DND-41 (cell line): ENCODE measurements around the gene CELSR1.

Experiments
- EZH2 ChIP-seq: IDR thresholded peaks from 3 replicates; pipeline ENCODE4 v1.6.1; 2012; ENCODE audit warnings: borderline replicate concordance, low read depth, mild to moderate bottlenecking, moderate library complexity, low read length, inconsistent platforms; ENCODE audit not compliant: severe bottlenecking
- TF ChIP-seq, protein P1 (sequence below): IDR thresholded peaks from 2 replicates; pipeline ENCODE4 v1.5.1; 2012; ENCODE audit warnings: borderline replicate concordance, low read length, moderate library complexity, mild to moderate bottlenecking; ENCODE audit not compliant: poor library complexity, severe bottlenecking; ENCODE audit errors: extremely low read depth

DNA sequence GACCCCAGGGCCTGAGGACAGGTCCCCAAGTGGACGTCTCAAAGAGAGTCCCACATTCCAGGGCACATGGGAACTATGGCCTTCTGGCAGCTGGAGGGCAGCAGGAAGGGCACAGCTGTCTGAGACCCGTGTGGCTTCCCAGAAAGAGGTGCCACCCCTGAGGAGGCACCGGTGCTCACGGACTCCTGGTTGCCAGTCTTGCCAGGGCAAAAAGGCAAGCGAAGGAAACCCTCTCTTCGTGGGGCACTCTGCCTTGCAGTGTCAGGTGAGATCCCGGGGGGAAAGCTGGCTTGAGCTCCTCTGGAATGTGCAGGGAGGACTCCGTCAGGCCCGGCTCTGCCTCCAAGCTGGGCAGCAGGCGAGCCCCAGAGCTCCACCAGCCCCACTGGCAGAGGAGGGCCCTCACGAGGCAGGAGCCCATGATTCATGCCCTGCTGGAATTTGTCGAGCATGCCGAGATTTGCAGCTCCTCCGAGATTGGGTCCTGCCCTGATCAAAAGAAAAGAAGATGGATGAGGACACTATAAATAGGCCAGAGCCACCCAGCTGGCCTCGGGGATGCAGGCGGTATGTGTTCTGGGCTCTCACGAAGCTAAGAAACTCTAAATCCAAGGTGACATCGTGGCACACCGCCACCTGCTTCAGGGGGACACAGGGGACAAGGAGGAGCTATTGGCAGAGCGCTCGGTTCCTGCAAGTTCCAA is 9.9 kb upstream of the CELSR1 start:
- TF ChIP-seq, protein P1, sequence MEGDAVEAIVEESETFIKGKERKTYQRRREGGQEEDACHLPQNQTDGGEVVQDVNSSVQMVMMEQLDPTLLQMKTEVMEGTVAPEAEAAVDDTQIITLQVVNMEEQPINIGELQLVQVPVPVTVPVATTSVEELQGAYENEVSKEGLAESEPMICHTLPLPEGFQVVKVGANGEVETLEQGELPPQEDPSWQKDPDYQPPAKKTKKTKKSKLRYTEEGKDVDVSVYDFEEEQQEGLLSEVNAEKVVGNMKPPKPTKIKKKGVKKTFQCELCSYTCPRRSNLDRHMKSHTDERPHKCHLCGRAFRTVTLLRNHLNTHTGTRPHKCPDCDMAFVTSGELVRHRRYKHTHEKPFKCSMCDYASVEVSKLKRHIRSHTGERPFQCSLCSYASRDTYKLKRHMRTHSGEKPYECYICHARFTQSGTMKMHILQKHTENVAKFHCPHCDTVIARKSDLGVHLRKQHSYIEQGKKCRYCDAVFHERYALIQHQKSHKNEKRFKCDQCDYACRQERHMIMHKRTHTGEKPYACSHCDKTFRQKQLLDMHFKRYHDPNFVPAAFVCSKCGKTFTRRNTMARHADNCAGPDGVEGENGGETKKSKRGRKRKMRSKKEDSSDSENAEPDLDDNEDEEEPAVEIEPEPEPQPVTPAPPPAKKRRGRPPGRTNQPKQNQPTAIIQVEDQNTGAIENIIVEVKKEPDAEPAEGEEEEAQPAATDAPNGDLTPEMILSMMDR, result no peak
- TF ChIP-seq EZH2, result no peak
